WERI-Rb-1 (cell line): Measurements from ENCODE around the gene TENM3.

Experiments used
- DNase-seq: peaks from one replicate; pipeline ENCODE4 v3.0.0-alpha.2; 2020
- H3K27ac ChIP-seq: fragments of 250-450 bp; sonication (Bioruptor Pico); 2 replicates; pipeline ENCODE4 v1.5.1; 2020; ENCODE audit warnings: mild to moderate bottlenecking, moderate library complexity
- H3K27me3 ChIP-seq: fragments of 250-450 bp; sonication (Bioruptor Pico); 2 replicates; pipeline ENCODE4 v1.5.1; 2021; ENCODE audit warnings: mild to moderate bottlenecking, low read depth, moderate library complexity; ENCODE audit not compliant: insufficient read depth, severe bottlenecking
- H3K36me3 ChIP-seq: fragments of 250-450 bp; sonication (Bioruptor Pico); 2 replicates; pipeline ENCODE4 v1.5.1; 2020; ENCODE audit warnings: mild to moderate bottlenecking, moderate library complexity
- H3K4me3 ChIP-seq: 2 replicates; pipeline ENCODE4 v1.5.1; 2011; ENCODE audit warnings: low read depth, mild to moderate bottlenecking, control low read depth, low read length
- H3K9me3 ChIP-seq: fragments of 250-450 bp; sonication (Bioruptor Pico); 2 replicates; pipeline ENCODE4 v1.5.1; 2021; ENCODE audit warnings: mild to moderate bottlenecking, moderate library complexity; ENCODE audit not compliant: severe bottlenecking
- TF ChIP-seq, protein P1 (sequence below): IDR thresholded peaks from 2 replicates; pipeline ENCODE4 v1.5.1; 2011; ENCODE audit warnings: low read depth, mild to moderate bottlenecking, control low read depth, inconsistent platforms, low read length

The TENM3 gene

DNA sequence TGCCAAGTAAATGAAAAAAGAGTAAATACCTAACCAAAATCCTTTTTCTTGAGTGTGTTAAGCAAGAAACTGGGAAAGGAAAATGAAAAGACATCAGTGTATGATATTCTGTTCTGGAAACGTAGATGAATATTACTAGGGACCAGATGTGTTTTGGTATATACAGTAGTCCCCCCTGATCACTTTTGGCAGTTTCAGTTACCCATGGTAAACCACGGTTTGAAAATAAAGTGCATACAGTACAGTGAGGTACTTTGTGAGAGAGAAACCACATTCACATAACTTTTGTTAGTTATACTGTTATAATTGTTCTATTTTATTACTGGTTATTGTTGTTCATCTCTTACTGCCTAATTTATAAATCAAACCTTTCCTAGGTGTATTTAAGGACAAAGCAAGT, 250.9 kb downstream of the TENM3 start:
- no peaks in the 10 kb centered on the region for H3K36me3 ChIP-seq
- H3K27me3 ChIP-seq = no peaks in the 10 kb centered on the region
- TF ChIP-seq, protein P1, sequence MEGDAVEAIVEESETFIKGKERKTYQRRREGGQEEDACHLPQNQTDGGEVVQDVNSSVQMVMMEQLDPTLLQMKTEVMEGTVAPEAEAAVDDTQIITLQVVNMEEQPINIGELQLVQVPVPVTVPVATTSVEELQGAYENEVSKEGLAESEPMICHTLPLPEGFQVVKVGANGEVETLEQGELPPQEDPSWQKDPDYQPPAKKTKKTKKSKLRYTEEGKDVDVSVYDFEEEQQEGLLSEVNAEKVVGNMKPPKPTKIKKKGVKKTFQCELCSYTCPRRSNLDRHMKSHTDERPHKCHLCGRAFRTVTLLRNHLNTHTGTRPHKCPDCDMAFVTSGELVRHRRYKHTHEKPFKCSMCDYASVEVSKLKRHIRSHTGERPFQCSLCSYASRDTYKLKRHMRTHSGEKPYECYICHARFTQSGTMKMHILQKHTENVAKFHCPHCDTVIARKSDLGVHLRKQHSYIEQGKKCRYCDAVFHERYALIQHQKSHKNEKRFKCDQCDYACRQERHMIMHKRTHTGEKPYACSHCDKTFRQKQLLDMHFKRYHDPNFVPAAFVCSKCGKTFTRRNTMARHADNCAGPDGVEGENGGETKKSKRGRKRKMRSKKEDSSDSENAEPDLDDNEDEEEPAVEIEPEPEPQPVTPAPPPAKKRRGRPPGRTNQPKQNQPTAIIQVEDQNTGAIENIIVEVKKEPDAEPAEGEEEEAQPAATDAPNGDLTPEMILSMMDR = no peak
- no peaks in the 10 kb centered on the region for H3K9me3 ChIP-seq
- no peak overlapping the region for H3K4me3 ChIP-seq
- H3K27ac ChIP-seq = no peak overlapping the region
- DNase-seq = no peak

DNA sequence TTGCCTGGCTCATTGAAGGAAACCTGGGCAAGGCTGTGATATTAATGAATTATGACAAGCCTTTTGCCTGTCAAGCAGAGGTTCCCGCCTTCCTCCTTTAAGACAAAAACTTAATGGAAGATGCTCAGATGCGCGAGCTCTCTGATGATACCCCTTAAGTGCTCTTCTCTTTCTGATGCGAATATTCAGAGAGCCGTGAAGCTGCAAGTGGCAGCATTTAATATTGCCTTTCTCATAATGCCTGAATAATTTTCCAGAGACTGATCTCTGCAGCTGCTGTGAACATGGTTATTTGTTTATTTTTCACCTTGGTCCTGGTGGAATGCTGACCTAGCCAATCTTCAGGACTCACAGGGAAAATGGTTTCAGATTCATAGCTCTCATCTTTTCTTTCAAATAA, 251.8 kb downstream of the TENM3 start:
- Histone ChIP-seq H3K27me3 (no peaks in the 10 kb centered on the region), H3K4me3 (no peak overlapping the region), H3K9me3 (no peaks in the 10 kb centered on the region), H3K36me3 (no peaks in the 10 kb centered on the region), H3K27ac (no peak overlapping the region)
- TF ChIP-seq, protein P1 = no peak
- no peak for DNase-seq

DNA sequence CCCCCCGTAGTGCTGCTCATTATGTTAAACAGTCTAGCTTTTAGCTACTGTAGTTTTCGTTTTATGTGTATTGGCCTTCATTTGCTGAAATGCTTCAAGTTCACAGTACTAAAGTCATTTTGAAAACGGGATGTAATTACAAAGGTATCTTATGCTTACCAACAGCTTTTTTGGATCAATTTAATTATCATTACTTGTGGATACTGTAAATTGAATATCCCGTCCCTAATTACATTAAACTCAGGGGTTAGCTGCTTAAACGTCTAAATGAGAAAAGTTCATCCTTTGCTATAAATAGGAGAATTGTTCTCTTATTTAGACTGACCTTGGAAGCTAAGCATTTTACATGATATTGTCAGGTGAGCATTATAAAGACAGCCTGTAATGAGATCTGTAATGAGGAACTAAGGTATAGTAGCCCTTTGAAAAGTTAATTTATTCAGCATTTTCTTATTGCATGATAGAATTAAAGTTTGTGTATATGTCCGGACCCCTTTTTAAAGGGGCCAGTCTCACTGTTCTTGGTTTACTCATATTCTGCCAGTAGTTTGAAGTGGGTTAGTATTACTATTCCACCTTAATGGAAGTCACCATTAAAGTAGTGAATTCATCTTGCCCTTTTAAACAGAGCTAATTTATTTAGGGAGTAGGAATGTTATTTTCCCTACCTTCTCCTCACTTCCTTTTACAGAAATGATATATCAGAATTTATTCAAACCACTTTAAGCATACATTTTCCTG, 252.6 kb downstream of the TENM3 start:
- H3K27ac ChIP-seq = no peak overlapping the region
- H3K36me3 ChIP-seq = no peaks in the 10 kb centered on the region
- TF ChIP-seq, protein P1 = no peak
- H3K9me3 ChIP-seq = no peaks in the 10 kb centered on the region
- DNase-seq = no peak
- no peak overlapping the region for H3K4me3 ChIP-seq
- H3K27me3 ChIP-seq = no peaks in the 10 kb centered on the region

DNA sequence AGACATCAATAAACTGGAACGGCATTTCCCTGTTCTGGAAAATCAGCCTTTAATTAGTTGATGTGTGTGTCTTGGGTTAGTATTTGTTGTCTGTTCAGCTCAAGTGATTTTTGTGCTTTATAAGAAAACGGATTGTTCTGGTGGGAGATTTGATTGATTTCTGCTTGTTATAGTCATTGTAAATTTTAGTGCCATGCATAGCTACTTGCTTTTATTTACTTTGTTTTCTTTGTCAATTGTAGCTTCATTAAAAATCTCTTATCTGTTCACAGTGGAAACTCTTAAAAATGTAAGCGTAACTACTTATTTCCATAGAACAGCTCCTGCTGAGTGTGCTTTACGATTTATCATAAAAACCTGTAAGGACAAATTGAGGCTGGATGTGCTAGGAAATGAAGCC, 253.2 kb downstream of the TENM3 start:
- H3K4me3 ChIP-seq = no peak overlapping the region
- no peaks in the 10 kb centered on the region for H3K27me3 ChIP-seq
- TF ChIP-seq, protein P1 = no peak
- H3K9me3 ChIP-seq = no peaks in the 10 kb centered on the region
- no peak overlapping the region for H3K27ac ChIP-seq
- no peaks in the 10 kb centered on the region for H3K36me3 ChIP-seq
- no peak for DNase-seq

DNA sequence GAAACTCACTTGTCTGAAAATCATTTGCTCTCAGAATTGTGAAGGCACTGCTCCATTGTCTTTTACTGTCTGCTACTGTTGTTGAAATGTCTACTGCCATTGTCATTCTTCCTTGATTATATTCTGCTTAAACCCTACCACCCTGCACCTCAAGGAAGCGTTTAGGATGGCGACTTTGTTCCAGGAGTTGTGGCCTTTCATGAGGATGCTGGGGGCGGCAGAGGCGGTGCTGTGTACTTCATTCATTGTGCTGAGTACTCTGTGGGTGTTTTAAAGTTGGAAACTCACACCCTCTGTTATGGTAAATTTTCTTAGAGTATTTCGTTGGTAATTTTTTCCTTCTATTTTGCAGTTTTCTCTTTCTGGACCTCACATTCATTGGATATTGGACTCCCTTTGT, 258.9 kb downstream of the TENM3 start:
- no peak overlapping the region for H3K4me3 ChIP-seq
- TF ChIP-seq, protein P1 = no peak

DNA sequence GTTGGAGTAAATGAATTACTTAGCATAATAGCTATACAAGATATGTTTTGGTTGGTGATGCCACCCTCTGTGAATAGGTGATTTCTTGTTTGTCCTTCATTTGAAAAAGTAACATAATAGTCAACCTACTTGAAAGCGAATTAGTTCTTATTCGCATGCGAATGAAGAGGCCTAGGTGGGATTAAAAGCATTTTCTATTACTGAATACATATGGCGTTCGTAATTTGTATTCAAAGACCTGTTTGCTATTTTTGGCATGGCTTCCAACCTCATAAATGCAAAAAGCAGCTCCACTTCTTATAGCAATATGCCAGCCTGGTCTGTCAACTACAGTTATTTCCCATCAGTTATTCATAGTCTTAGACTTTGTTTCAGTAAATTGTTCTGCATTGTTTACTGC, 261.3 kb downstream of the TENM3 start:
- no peak overlapping the region for H3K4me3 ChIP-seq
- no peaks in the 10 kb centered on the region for H3K36me3 ChIP-seq
- H3K9me3 ChIP-seq = no peaks in the 10 kb centered on the region
- DNase-seq = no peak
- H3K27ac ChIP-seq = no peak overlapping the region
- H3K27me3 ChIP-seq = no peaks in the 10 kb centered on the region
- TF ChIP-seq, protein P1 = no peak

More for the DNA sequence above, 258.9 kb downstream of the TENM3 start:
- no peaks in the 10 kb centered on the region for H3K27me3 ChIP-seq
- no peaks in the 10 kb centered on the region for H3K9me3 ChIP-seq
- no peaks in the 10 kb centered on the region for H3K36me3 ChIP-seq
- no peak overlapping the region for H3K27ac ChIP-seq
- no peak for DNase-seq
